ENCODE results near the gene MDP1. TPM values are rescaled to one million over a fixed set of nuclear protein-coding genes. Genes with fewer than 3 reads are reported as not detected.

MDP1 gene
- total RNA-seq, 4 donors from 2014 or later: 6.7 to 19.2 (median 13.9) TPM

- intact Hi-C loops (cut with DNase I; ENCODE audit: low total_unique reads): no loop called here
- TF ChIP-seq POLR2A (IDR thresholded peaks at IDR 0.05) (no peak), CTCF (IDR thresholded peaks at IDR 0.05 in 4 of 5, conservative IDR thresholded peaks at IDR 0.05 in 1 of 5) (no peak)
- Histone ChIP-seq H3K9me3 (no peaks in the 10 kb centered on the region), H3K27ac (no peak overlapping the region), H3K36me3 (no peaks in the 10 kb centered on the region), H3K27me3 (no peaks in the 10 kb centered on the region), H3K4me1 (no peaks in the 10 kb centered on the region), H3K4me3 (no peak overlapping the region)
- in situ Hi-C loops (cut with MboI; ENCODE audit: low sequenced_read_pairs in 4 of 4): no loop called here
- no peak for DNase-seq
- ATAC-seq: no peak
Observed at GRCh38 chr14:24252289-24253124, 36.6 kb upstream of the MDP1 start.

GRCh38 chr14:24251880-24252288, 36.0 kb upstream of the MDP1 start:
- H3K27me3 ChIP-seq: no peaks in the 10 kb centered on the region

GRCh38 chr14:24250354-24250753, 34.5 kb upstream of the MDP1 start:
- H3K27ac ChIP-seq: no peak overlapping the region
- in situ Hi-C loops (cut with MboI; ENCODE audit: low sequenced_read_pairs in 4 of 4): no loop called here
- no peaks in the 10 kb centered on the region for H3K27me3 ChIP-seq
- H3K9me3 ChIP-seq: no peaks in the 10 kb centered on the region
- intact Hi-C loops (cut with DNase I; ENCODE audit: low total_unique reads): no loop called here
- no peaks in the 10 kb centered on the region for H3K4me1 ChIP-seq
- TF ChIP-seq POLR2A (IDR thresholded peaks at IDR 0.05): no peak
- TF ChIP-seq CTCF (IDR thresholded peaks at IDR 0.05 in 4 of 5, conservative IDR thresholded peaks at IDR 0.05 in 1 of 5): no peak
- no peaks in the 10 kb centered on the region for H3K36me3 ChIP-seq
- no peak for DNase-seq
- H3K4me3 ChIP-seq: no peak overlapping the region
- ATAC-seq: no peak

More at GRCh38 chr14:24251880-24252288, 36.0 kb upstream of the MDP1 start:
- no peak overlapping the region for H3K4me3 ChIP-seq
- no peaks in the 10 kb centered on the region for H3K9me3 ChIP-seq
- TF ChIP-seq CTCF (IDR thresholded peaks at IDR 0.05 in 4 of 5, conservative IDR thresholded peaks at IDR 0.05 in 1 of 5) (no peak), POLR2A (IDR thresholded peaks at IDR 0.05) (no peak)
- no peaks in the 10 kb centered on the region for H3K36me3 ChIP-seq
- in situ Hi-C loops (cut with MboI; ENCODE audit: low sequenced_read_pairs in 4 of 4): no loop called here
- DNase-seq (no peak), ATAC-seq (no peak)
- H3K4me1 ChIP-seq: no peaks in the 10 kb centered on the region
- intact Hi-C loops (cut with DNase I; ENCODE audit: low total_unique reads): no loop called here
- no peak overlapping the region for H3K27ac ChIP-seq

GRCh38 chr14:24249230-24250021, 33.6 kb upstream of the MDP1 start:
- DNase-seq (no peak), ATAC-seq (no peak)
- Histone ChIP-seq H3K27ac (no peak overlapping the region), H3K4me3 (no peak overlapping the region), H3K27me3 (no peaks in the 10 kb centered on the region), H3K4me1 (no peaks in the 10 kb centered on the region), H3K36me3 (no peaks in the 10 kb centered on the region), H3K9me3 (no peaks in the 10 kb centered on the region)
- no peak for TF ChIP-seq POLR2A (IDR thresholded peaks at IDR 0.05)
- TF ChIP-seq CTCF (IDR thresholded peaks at IDR 0.05 in 4 of 5, conservative IDR thresholded peaks at IDR 0.05 in 1 of 5): no peak
- in situ Hi-C loops (cut with MboI; ENCODE audit: low sequenced_read_pairs in 4 of 4): loop anchor here in 3 of 4 donors (10.0 to 25.0 kb wide), 3 partner anchors 45 to 188 kb away; partner anchors contain the start of genes CBLN3 (in 1 of the 3), CIDEB (in 1 of the 3), DHRS1 (in 1 of the 3) and KHNYN (in 1 of the 3)
- intact Hi-C loops (cut with DNase I; ENCODE audit: low total_unique reads): no loop called here

Data from gastrocnemius medialis (tissue), 4 donors.